PC-9 (cell line): ENCODE measurements around the gene KRTAP15-1. TPM values are rescaled to one million over a fixed set of nuclear protein-coding genes. Genes with fewer than 3 reads are reported as not detected.

Experiments
- BruUV-seq: library from RNA; stranded (reverse); fragments of 400-500 nt; replicated peaks from 2 replicates; lab custom pipeline; 2021; lab: Mats Ljungman, UMichigan
- CTCF ChIA-PET: fragments of 300-600 bp; sonication (Branson Sonifier 250); formaldehyde crosslinking; loops from one replicate; lab custom pipeline; 2022; ENCODE audit warnings: antibody characterized with exemption; lab: Charles Lee
- POLR2A ChIA-PET: fragments of 300-600 bp; sonication (Branson Sonifier 250); formaldehyde crosslinking; loops from one replicate; lab custom pipeline; 2022; ENCODE audit warnings: antibody characterized with exemption; ENCODE audit not compliant: unreplicated experiment; lab: Charles Lee
- DNase-seq, 2 experiments: peaks; one replicate each; pipeline versions ENCODE4 v3.0.0 to v3.0.0-alpha.2; 2015 to 2022; ENCODE audit warnings: mixed read lengths in 1 of 2
- H2AFZ ChIP-seq: fragments of 200-600 bp; sonication (generic); 2 replicates; pipeline ENCODE4 v1.8.1; 2017; ENCODE audit warnings: antibody characterized with exemption
- H3F3A ChIP-seq: fragments of 200-600 bp; sonication (generic); 2 replicates; pipeline ENCODE4 v1.8.1; 2017; ENCODE audit warnings: antibody characterized with exemption, mild to moderate bottlenecking, low read depth; ENCODE audit not compliant: insufficient read depth
- H3K27ac ChIP-seq: fragments of 200-600 bp; sonication (generic); 2 replicates; pipeline ENCODE4 v1.6.1; 2016; ENCODE audit warnings: mixed run types
- H3K27me3 ChIP-seq: fragments of 200-600 bp; sonication (generic); 2 replicates; pipeline ENCODE4 v1.6.1; 2016; ENCODE audit warnings: low read depth, mixed run types; ENCODE audit not compliant: insufficient read depth
- H3K36me3 ChIP-seq: fragments of 200-600 bp; sonication (generic); 2 replicates; pipeline ENCODE4 v1.6.1; 2016; ENCODE audit warnings: low read depth, mixed run types
- H3K4me1 ChIP-seq: fragments of 200-600 bp; sonication (generic); replicated peaks from 2 replicates; pipeline ENCODE4 v1.6.1; 2016; ENCODE audit warnings: mixed run types; ENCODE audit not compliant: insufficient read depth
- H3K4me2 ChIP-seq: fragments of 200-600 bp; sonication (generic); 2 replicates; pipeline ENCODE4 v1.6.1; 2017; ENCODE audit warnings: mixed run types
- H3K4me3 ChIP-seq: fragments of 200-600 bp; sonication (generic); 2 replicates; pipeline ENCODE4 v1.6.1; 2016; ENCODE audit warnings: mixed run types
- H3K79me2 ChIP-seq: fragments of 200-600 bp; sonication (generic); 2 replicates; pipeline ENCODE4 v1.6.1; 2017; ENCODE audit warnings: low read depth, mixed run types
- H3K9me2 ChIP-seq: fragments of 200-600 bp; sonication (generic); 2 replicates; pipeline ENCODE4 v1.8.1; 2017; ENCODE audit warnings: mild to moderate bottlenecking; ENCODE audit not compliant: insufficient read depth
- H3K9me3 ChIP-seq: fragments of 200-600 bp; sonication (generic); 2 replicates; pipeline ENCODE4 v1.8.1; 2016; ENCODE audit warnings: low read depth; ENCODE audit not compliant: insufficient read depth
- H4K20me1 ChIP-seq: fragments of 200-600 bp; sonication (generic); 2 replicates; pipeline ENCODE4 v1.8.1; 2017; ENCODE audit not compliant: insufficient read depth
- EZH2 ChIP-seq: fragments of 200-600 bp; sonication (generic); IDR thresholded peaks from 2 replicates; pipeline ENCODE4 v1.8.0; 2017; ENCODE audit warnings: antibody characterized with exemption, low read depth
- intact Hi-C: fragments of 100-400 bp; cut with micrococcal nuclease; formaldehyde crosslinking; loops from one replicate; pipeline ENCODE4 v1.10.0; 2022; ENCODE audit not compliant: unreplicated experiment
- total RNA-seq: library from RNA; stranded (reverse); gene quantifications from 2 replicates; pipeline ENCODE4 v1.2.3, GENCODE V29; 2021
- TF ChIP-seq, protein P1 (sequence below): fragments of 200-600 bp; sonication (generic); conservative IDR thresholded peaks from 2 replicates; pipeline ENCODE4 v1.6.1; 2017; ENCODE audit warnings: mixed run types, antibody characterized with exemption, mild to moderate bottlenecking, moderate library complexity

KRTAP15-1 gene
- total RNA-seq, 1 experiment from 2014 or later = not detected

DNA sequence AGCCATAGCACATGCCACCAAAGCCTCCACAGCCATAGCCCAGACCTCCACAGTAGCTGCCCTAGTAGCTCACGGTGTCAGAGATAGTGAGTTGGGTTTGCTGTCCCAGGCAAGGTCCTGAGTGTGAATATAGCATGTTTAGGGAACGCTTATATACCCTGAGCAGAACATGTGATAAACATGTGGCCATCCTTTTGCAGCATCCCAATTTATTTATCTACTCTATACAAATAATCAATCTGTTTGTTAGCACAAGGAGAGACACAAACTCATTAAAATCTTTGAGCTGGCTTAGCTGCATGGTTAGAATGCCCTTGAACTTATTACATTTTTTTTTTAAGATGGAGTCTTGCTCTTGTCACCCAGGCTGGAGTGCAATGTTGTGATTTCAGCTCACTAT is 47.3 kb downstream of the KRTAP15-1 start, which contains the start of gene KRTAP19-2:
Gene KRTAP19-2 (minus strand): TSS at position 101 of the 400 bp plus-strand sequence. CDS start 88 bp downstream, at position 13.
- Histone ChIP-seq H3K4me2 (no peak within 1 kb of the TSS), H3K36me3 (no peaks in the 10 kb centered on the region), H3K79me2 (no peaks in the 10 kb centered on the region), H3K4me1 (no peaks in the 10 kb centered on the region), H3F3A (no peaks in the 10 kb centered on the region), H3K27me3 (no peaks in the 10 kb centered on the region), H3K9me2 (no peaks in the 10 kb centered on the region), H4K20me1 (no peaks in the 10 kb centered on the region), H3K27ac (no peak within 1 kb of the TSS), H2AFZ (no peak within 1 kb of the TSS), H3K9me3 (no peaks in the 10 kb centered on the region), H3K4me3 (no peak within 1 kb of the TSS)
- BruUV-seq = no TSS peak
- TF ChIP-seq EZH2 = no peak
- TF ChIP-seq, protein P1, sequence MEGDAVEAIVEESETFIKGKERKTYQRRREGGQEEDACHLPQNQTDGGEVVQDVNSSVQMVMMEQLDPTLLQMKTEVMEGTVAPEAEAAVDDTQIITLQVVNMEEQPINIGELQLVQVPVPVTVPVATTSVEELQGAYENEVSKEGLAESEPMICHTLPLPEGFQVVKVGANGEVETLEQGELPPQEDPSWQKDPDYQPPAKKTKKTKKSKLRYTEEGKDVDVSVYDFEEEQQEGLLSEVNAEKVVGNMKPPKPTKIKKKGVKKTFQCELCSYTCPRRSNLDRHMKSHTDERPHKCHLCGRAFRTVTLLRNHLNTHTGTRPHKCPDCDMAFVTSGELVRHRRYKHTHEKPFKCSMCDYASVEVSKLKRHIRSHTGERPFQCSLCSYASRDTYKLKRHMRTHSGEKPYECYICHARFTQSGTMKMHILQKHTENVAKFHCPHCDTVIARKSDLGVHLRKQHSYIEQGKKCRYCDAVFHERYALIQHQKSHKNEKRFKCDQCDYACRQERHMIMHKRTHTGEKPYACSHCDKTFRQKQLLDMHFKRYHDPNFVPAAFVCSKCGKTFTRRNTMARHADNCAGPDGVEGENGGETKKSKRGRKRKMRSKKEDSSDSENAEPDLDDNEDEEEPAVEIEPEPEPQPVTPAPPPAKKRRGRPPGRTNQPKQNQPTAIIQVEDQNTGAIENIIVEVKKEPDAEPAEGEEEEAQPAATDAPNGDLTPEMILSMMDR = no peak
- CTCF ChIA-PET = no interaction called here
- POLR2A ChIA-PET = interaction anchor here (0.7 kb wide), 1 partner anchor 333 kb away, joined by 3 read pairs; no protein-coding TSS in a partner anchor
- intact Hi-C loops = no loop called here
- DNase-seq = no peak

Other genes with a start within 250 kb of the KRTAP15-1 start
- gene CLDN8, start 224.2 kb upstream of the KRTAP15-1 start, total RNA-seq = 0.55 and 1.2 TPM in 2 replicates
- gene KRTAP24-1, start 157.3 kb upstream of the KRTAP15-1 start, total RNA-seq = not detected in 2 replicates
- gene KRTAP25-1, start 150.8 kb upstream of the KRTAP15-1 start, total RNA-seq = not detected in 2 replicates
- not detected in 2 replicates for gene KRTAP26-1, start 120.0 kb upstream of the KRTAP15-1 start, total RNA-seq
- gene KRTAP27-1, start 102.6 kb upstream of the KRTAP15-1 start, total RNA-seq = not detected in 2 replicates
- not detected in 2 replicates for gene KRTAP23-1, start 91.7 kb upstream of the KRTAP15-1 start, total RNA-seq
- not detected in 2 replicates for gene KRTAP13-2, start 68.0 kb upstream of the KRTAP15-1 start, total RNA-seq
- gene KRTAP13-1, start 44.2 kb upstream of the KRTAP15-1 start, total RNA-seq = not detected in 2 replicates
- gene KRTAP13-3, start 14.3 kb upstream of the KRTAP15-1 start, total RNA-seq = not detected in 2 replicates
- not detected in 2 replicates for gene KRTAP13-4, start 10.1 kb upstream of the KRTAP15-1 start, total RNA-seq
- gene KRTAP19-1, start 40.1 kb downstream of the KRTAP15-1 start, total RNA-seq = not detected in 2 replicates
- not detected in 2 replicates for gene KRTAP19-2, start 47.2 kb downstream of the KRTAP15-1 start, total RNA-seq
- gene KRTAP19-3, start 51.7 kb downstream of the KRTAP15-1 start, total RNA-seq = not detected in 2 replicates
- not detected in 2 replicates for gene KRTAP19-4, start 56.9 kb downstream of the KRTAP15-1 start, total RNA-seq
- gene KRTAP19-5, start 61.9 kb downstream of the KRTAP15-1 start, total RNA-seq = not detected in 2 replicates
- gene KRTAP19-6, start 101.6 kb downstream of the KRTAP15-1 start, total RNA-seq = not detected in 2 replicates
- not detected in 2 replicates for gene KRTAP19-7, start 121.0 kb downstream of the KRTAP15-1 start, total RNA-seq
- gene KRTAP22-2, start 150.1 kb downstream of the KRTAP15-1 start, total RNA-seq = not detected in 2 replicates
- not detected in 2 replicates for gene KRTAP6-3, start 152.2 kb downstream of the KRTAP15-1 start, total RNA-seq
- gene KRTAP6-2, start 158.6 kb downstream of the KRTAP15-1 start, total RNA-seq = not detected in 2 replicates
- not detected in 2 replicates for gene KRTAP22-1, start 160.8 kb downstream of the KRTAP15-1 start, total RNA-seq
- not detected in 2 replicates for gene KRTAP6-1, start 173.7 kb downstream of the KRTAP15-1 start, total RNA-seq
- not detected in 2 replicates for gene KRTAP20-1, start 176.2 kb downstream of the KRTAP15-1 start, total RNA-seq
- gene KRTAP20-4, start 180.4 kb downstream of the KRTAP15-1 start, total RNA-seq = not detected in 2 replicates
- not detected in 2 replicates for gene KRTAP20-2, start 194.9 kb downstream of the KRTAP15-1 start, total RNA-seq
- gene KRTAP20-3, start 202.6 kb downstream of the KRTAP15-1 start, total RNA-seq = not detected in 2 replicates